Measurements from ENCODE around the gene ODAD3. TPM values are rescaled to one million over a fixed set of nuclear protein-coding genes. Genes with fewer than 3 reads are reported as not detected.

ODAD3 gene
- total and polyA plus RNA-seq, 2 of the 13 experiments (the other 11 are each of a cell fraction or from before 2014, with no cell fraction given): 0.04 to 0.08 TPM

- Histone ChIP-seq H3K27me3 (ENCODE audit: control insufficient read depth in 1 of 2, insufficient read depth in 2 of 2, low read length in 2 of 2) (peaks cover 5 to 32% of the 10 kb centered on the region in 2 experiments; a peak in 4 of 5 replicates), H3K27ac (ENCODE audit: extremely low read length, insufficient read depth, low read length) (no peak within 1 kb of the TSS), H3K9me3 (ENCODE audit: low read length) (no peaks in the 10 kb centered on the region), H3K4me3 (replicated peaks in 1 of 3; ENCODE audit: insufficient read depth in 1 of 3, low read depth in 2 of 3, low read length in 3 of 3) (peak within 1 kb of the TSS in 2 of 3 experiments; percentile 7 to 37; a peak in 1 of 6 replicates), H3K9ac (ENCODE audit: insufficient read depth, low read depth, low read length) (no peak within 1 kb of the TSS), H3K79me2 (ENCODE audit: insufficient read depth, low read length) (no peaks in the 10 kb centered on the region), H3K4me2 (ENCODE audit: low read depth, low read length) (no peak within 1 kb of the TSS; the same call in 1 of the 2 replicates), H3K36me3 (replicated peaks in 1 of 2; ENCODE audit: control insufficient read depth in 1 of 2, insufficient read depth in 2 of 2, low read length in 2 of 2) (no peaks in the 10 kb centered on the region), H4K20me1 (ENCODE audit: insufficient read depth, low read length) (peaks cover 10% of the 10 kb centered on the region; the same call in 1 of the 2 replicates), H2AFZ (ENCODE audit: low read length) (no peak within 1 kb of the TSS), H3K4me1 (ENCODE audit: insufficient read depth, low read length) (peaks cover 17% of the 10 kb centered on the region)
- ChIA-PET POLR2A (interaction anchor here (0.6 kb wide), 1 partner anchor 187 kb away, joined by 3 read pairs; no protein-coding TSS in a partner anchor), CTCF (ENCODE audit: low intra/inter-chr PET ratio, low total read pairs) (no interaction called here)
- whole genome bisulfite sequencing (ENCODE audit: low lambda C conversion rate): 63% methylated on average over 41 of the region's 77 CpGs
- intact Hi-C loops (cut with micrococcal nuclease; ENCODE audit: unreplicated experiment) (no loop called here), in situ Hi-C loops (cut with HindIII; ENCODE audit: extremely low pct_ligation_motif_present, low pct_unique_long_range_greater_than_20kb) (loop anchor here (5.0 kb wide), 1 partner anchor 99 kb away; the partner anchor contains the start of gene EPOR)
- FAIRE-seq (no peak), DNase-seq (ENCODE audit: low spot score) (no peak), ATAC-seq (no peak)
- TF ChIP-seq CSRNP1 (CRISPR knock-in tag; IDR thresholded peaks at IDR 0.05): no peak
- TF ChIP-seq ZFP36L2 (CRISPR knock-in tag; IDR thresholded peaks at IDR 0.05): no peak
- TF ChIP-seq ZNF496 (CRISPR knock-in tag; IDR thresholded peaks at IDR 0.05; ENCODE audit: insufficient replicate concordance): no peak
- no peak for TF ChIP-seq PATZ1 (CRISPR knock-in tag; IDR thresholded peaks at IDR 0.05)
- no peak for TF ChIP-seq ZNF597 (CRISPR knock-in tag; IDR thresholded peaks at IDR 0.05)
- no peak for TF ChIP-seq PHF8 (CRISPR knock-in tag; IDR thresholded peaks at IDR 0.05)
- no peak for TF ChIP-seq MYNN (CRISPR knock-in tag; IDR thresholded peaks at IDR 0.05; ENCODE audit: low read depth)
- TF ChIP-seq AKAP8 (CRISPR knock-in tag; IDR thresholded peaks at IDR 0.05): no peak
- peak; percentile 5 for TF ChIP-seq RBM39 (IDR thresholded peaks at IDR 0.05; ENCODE audit: low read depth, low read length, poor library complexity, severe bottlenecking)
- BruUV-seq (replicated peaks): no TSS peak
These were observed 46.0 kb upstream of the ODAD3 start, which contains the start of gene ELAVL3 for GRCh38 chr19:11480715-11481533. Gene ELAVL3 (minus strand): TSS chr19:11481046. CDS start chr19:11480608, 438 bp downstream.
